ENCODE results near the gene TPCN2. TPM values are rescaled to one million over a fixed set of nuclear protein-coding genes. Genes with fewer than 3 reads are reported as not detected.

TPCN2 gene
- total RNA-seq, 2 donors from 2014 or later = 14.5 to 21.1 TPM

GRCh38 chr11:69057801-69058200 lies 9.1 kb downstream of the TPCN2 start:
- no peaks in the 10 kb centered on the region for H3K27me3 ChIP-seq
- no peak overlapping the region for H3K4me3 ChIP-seq
- H3K9me3 ChIP-seq = no peaks in the 10 kb centered on the region
- H3K27ac ChIP-seq = no peak overlapping the region
- peaks cover 9% of the 10 kb centered on the region for H3K4me1 ChIP-seq
- H3K36me3 ChIP-seq = no peaks in the 10 kb centered on the region
- intact Hi-C loops (cut with DNase I) = no loop called here
- no peak for DNase-seq
- TF ChIP-seq CTCF (IDR thresholded peaks at IDR 0.05) = no peak
- H3K9ac ChIP-seq (ENCODE audit: low read depth in 2 of 2, low read length in 2 of 2) = no peak overlapping the region

GRCh38 chr11:69058511-69059270 lies 10.0 kb downstream of the TPCN2 start:
- Histone ChIP-seq H3K9ac (ENCODE audit: low read depth in 2 of 2, low read length in 2 of 2) (no peak overlapping the region), H3K27ac (no peak overlapping the region), H3K4me3 (no peak overlapping the region), H3K9me3 (no peaks in the 10 kb centered on the region), H3K27me3 (no peaks in the 10 kb centered on the region), H3K4me1 (peaks cover 9% of the 10 kb centered on the region), H3K36me3 (no peaks in the 10 kb centered on the region)
- intact Hi-C loops (cut with DNase I) = no loop called here
- DNase-seq = no peak
- TF ChIP-seq CTCF (IDR thresholded peaks at IDR 0.05) = no peak

GRCh38 chr11:69059429-69059828 lies 10.7 kb downstream of the TPCN2 start:
- intact Hi-C loops (cut with DNase I) = no loop called here
- no peak for DNase-seq
- Histone ChIP-seq H3K9ac (ENCODE audit: low read depth in 2 of 2, low read length in 2 of 2) (no peak overlapping the region), H3K27me3 (no peaks in the 10 kb centered on the region), H3K9me3 (no peaks in the 10 kb centered on the region), H3K4me1 (peaks cover 9% of the 10 kb centered on the region), H3K4me3 (no peak overlapping the region), H3K36me3 (no peaks in the 10 kb centered on the region), H3K27ac (no peak overlapping the region)
- no peak for TF ChIP-seq CTCF (IDR thresholded peaks at IDR 0.05)

- intact Hi-C loops (cut with DNase I) = no loop called here
- Histone ChIP-seq H3K9ac (ENCODE audit: low read depth in 2 of 2, low read length in 2 of 2) (no peak overlapping the region), H3K4me3 (no peak overlapping the region), H3K36me3 (no peaks in the 10 kb centered on the region), H3K27ac (no peak overlapping the region), H3K27me3 (no peaks in the 10 kb centered on the region), H3K4me1 (peaks cover 6% of the 10 kb centered on the region), H3K9me3 (no peaks in the 10 kb centered on the region)
- TF ChIP-seq CTCF (IDR thresholded peaks at IDR 0.05) = no peak
- DNase-seq = no peak
These were observed 11.3 kb downstream of the TPCN2 start for GRCh38 chr11:69059985-69060384.

GRCh38 chr11:69060806-69061712 lies 12.3 kb downstream of the TPCN2 start:
- Histone ChIP-seq H3K9me3 (no peaks in the 10 kb centered on the region), H3K27ac (no peak overlapping the region), H3K4me1 (no peaks in the 10 kb centered on the region), H3K36me3 (no peaks in the 10 kb centered on the region), H3K9ac (ENCODE audit: low read depth in 2 of 2, low read length in 2 of 2) (no peak overlapping the region), H3K4me3 (no peak overlapping the region), H3K27me3 (no peaks in the 10 kb centered on the region)
- DNase-seq = no peak
- no peak for TF ChIP-seq CTCF (IDR thresholded peaks at IDR 0.05)
- intact Hi-C loops (cut with DNase I) = no loop called here

Data from colonic mucosa (tissue), 4 donors.